Left forelimb (tissue), 1 donor: ENCODE data around the gene RASAL2.
"Not testable (repeated sequence)": the region's sequence is repeated elsewhere in the genome, so short reads cannot be mapped to it uniquely, and the experiment has no call there.

ENCODE experiments used
- DNase-seq: peaks from one replicate; pipeline ENCODE4 v3.0.0-alpha.2; 2018; ENCODE audit warnings: low spot score

Gene RASAL2

GRCh38 chr1:178345807-178346206 is 251.9 kb downstream of the RASAL2 start:
- DNase-seq = no peak

GRCh38 chr1:178349801-178350200 is 255.9 kb downstream of the RASAL2 start:
- DNase-seq = no peak

- DNase-seq = not testable (repeated sequence)
Observed at GRCh38 chr1:178351911-178352310, 258.0 kb downstream of the RASAL2 start.

- DNase-seq = no peak
Observed at GRCh38 chr1:178352790-178353416, 259.0 kb downstream of the RASAL2 start.

GRCh38 chr1:178353524-178353923 is 259.6 kb downstream of the RASAL2 start:
- no peak for DNase-seq

- no peak for DNase-seq
Observed at GRCh38 chr1:178354816-178355215, 260.9 kb downstream of the RASAL2 start.

GRCh38 chr1:178356299-178356698 is 262.4 kb downstream of the RASAL2 start:
- no peak for DNase-seq

GRCh38 chr1:178358456-178358855 is 264.6 kb downstream of the RASAL2 start:
- DNase-seq = no peak

- no peak for DNase-seq
Observed at GRCh38 chr1:178360421-178360820, 266.5 kb downstream of the RASAL2 start.

- DNase-seq = no peak
Observed at GRCh38 chr1:178361847-178362246, 267.9 kb downstream of the RASAL2 start.

- no peak for DNase-seq
Observed at GRCh38 chr1:178362747-178363146, 268.8 kb downstream of the RASAL2 start.

- no peak for DNase-seq
Observed at GRCh38 chr1:178364782-178365181, 270.9 kb downstream of the RASAL2 start.

- DNase-seq = no peak
Observed at GRCh38 chr1:178367151-178367550, 273.2 kb downstream of the RASAL2 start.

- DNase-seq = no peak
Observed at GRCh38 chr1:178368208-178368607, 274.3 kb downstream of the RASAL2 start.

GRCh38 chr1:178371235-178371634 is 277.3 kb downstream of the RASAL2 start:
- peak; percentile 70 for DNase-seq

- no peak for DNase-seq
Observed at GRCh38 chr1:178371933-178372388, 278.1 kb downstream of the RASAL2 start.

GRCh38 chr1:178374016-178374415 is 280.1 kb downstream of the RASAL2 start:
- DNase-seq = no peak

GRCh38 chr1:178376008-178376407 is 282.1 kb downstream of the RASAL2 start:
- no peak for DNase-seq

- DNase-seq = no peak
Observed at GRCh38 chr1:178379807-178380206, 285.9 kb downstream of the RASAL2 start.

- DNase-seq = no peak
Observed at GRCh38 chr1:178382372-178382771, 288.5 kb downstream of the RASAL2 start.

- DNase-seq = no peak
Observed at GRCh38 chr1:178385662-178386061, 291.8 kb downstream of the RASAL2 start.

GRCh38 chr1:178388418-178389145 is 294.7 kb downstream of the RASAL2 start:
- DNase-seq = no peak

- DNase-seq = no peak
Observed at GRCh38 chr1:178389441-178389840, 295.5 kb downstream of the RASAL2 start.

- DNase-seq = not testable (repeated sequence)
Observed at GRCh38 chr1:178390280-178390679, 296.4 kb downstream of the RASAL2 start.
